DLD1 (cell line): ENCODE data around the gene EEPD1.

Experiments
- in situ Hi-C: cut with HindIII; loops from 2 replicates; pipeline ENCODE4 v1.10.0; 2017; ENCODE audit warnings: low sequenced_read_pairs

Gene EEPD1

GRCh38 chr7:36154255-36155212, 1.5 kb downstream of the EEPD1 start:
- in situ Hi-C loops = no loop called here

DNA sequence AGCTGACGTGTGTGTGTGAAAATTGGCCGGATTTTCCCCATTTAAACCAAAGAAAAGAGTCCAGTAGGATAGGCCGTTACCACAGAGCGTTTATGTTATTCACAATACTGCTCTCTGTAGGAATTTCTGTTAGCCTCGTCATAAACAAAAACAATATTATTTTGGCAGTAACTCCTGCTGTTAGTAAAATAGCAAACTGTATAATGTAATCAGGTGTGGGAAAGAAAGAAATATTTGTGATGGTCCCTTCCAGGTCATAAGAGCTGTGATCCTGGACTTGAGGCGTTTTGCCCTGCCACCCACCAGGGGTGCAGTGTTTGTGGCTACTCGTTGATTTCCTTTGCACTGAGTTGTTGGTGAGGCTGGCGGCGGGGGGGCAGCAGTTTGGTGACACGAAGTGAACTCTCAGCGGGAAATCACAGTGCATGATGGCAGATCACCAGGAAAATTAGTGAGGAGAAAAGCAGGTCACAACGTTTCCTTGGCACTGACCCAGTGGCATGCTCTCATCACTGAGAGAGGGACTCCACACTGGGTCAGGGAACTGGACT, 2.8 kb downstream of the EEPD1 start:
- in situ Hi-C loops = no loop called here

DNA sequence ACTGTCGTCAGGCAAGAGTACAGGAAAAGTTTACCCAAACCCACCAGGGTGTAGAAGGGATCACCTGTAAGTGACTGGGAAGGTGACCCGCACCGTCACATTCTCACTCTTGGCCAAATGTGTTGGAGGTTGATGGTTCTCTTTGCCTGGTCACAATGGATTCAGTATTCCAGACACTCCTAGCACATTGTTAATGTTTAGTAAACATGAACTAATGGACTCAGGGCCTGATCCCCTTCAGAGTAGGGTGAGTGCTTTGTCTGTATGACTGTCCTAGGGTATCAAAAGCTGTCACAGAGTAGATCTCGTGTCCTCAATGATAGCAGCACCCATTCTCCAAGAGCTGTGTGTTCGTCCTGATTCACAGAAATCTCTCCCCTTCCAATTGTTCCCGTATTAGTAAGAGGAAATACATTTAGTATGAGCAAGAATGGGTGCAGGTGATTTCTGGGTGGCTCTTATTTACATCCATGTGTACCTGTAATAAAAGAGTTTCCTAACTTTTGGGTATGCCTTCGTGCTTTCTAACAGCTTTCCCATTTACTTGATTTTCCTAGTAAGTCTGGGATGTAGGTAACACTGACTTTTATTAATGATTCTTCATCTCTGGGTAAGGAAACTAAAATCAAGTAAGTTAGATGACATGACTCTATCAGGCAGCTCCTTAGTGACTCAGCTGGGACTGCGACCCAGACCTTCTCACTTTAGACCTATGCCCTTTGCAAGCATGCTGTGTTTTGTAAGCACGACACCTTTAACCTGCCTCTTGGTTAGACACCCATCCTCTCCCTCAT, 4.7 kb downstream of the EEPD1 start:
- in situ Hi-C loops = no loop called here

DNA sequence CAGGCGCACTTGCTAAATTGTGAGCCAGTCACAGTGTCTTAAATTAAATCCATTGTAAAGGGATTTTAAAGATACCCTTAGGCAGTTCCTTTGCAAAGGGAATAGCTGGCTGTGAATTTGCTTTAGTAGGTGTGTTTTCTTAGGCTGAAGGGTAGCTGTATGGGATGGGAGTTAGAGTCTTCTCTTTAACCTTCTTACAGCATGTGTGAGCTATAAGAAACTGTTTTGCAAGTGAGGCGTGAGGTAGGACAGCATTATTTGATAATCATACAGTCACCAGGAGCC, 5.2 kb downstream of the EEPD1 start:
- in situ Hi-C loops = no loop called here

DNA sequence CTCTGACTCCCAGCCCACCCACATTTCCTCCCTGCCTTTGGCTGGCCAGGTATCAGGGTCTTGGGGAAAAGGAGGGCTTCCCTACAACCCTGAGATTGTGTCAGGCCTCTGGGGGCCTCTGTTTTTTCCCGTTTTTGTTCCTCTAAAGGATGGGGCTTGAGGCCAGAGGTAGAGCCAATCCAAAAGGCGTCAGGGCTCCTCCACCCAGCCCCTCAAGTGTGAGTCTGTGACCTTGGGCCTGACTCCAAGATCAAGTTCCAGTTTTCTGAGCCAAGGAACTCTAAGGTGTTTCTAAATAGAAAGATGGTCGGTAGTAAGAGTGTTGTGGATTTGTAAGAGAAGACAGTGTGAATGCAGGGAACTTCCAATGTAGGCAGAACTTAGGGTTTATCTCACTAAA, 6.6 kb downstream of the EEPD1 start:
- in situ Hi-C loops = no loop called here

- in situ Hi-C loops = no loop called here
Observed at GRCh38 chr7:36160313-36160712, 7.3 kb downstream of the EEPD1 start.

- in situ Hi-C loops = no loop called here
Observed at GRCh38 chr7:36161996-36162395, 8.9 kb downstream of the EEPD1 start.

DNA sequence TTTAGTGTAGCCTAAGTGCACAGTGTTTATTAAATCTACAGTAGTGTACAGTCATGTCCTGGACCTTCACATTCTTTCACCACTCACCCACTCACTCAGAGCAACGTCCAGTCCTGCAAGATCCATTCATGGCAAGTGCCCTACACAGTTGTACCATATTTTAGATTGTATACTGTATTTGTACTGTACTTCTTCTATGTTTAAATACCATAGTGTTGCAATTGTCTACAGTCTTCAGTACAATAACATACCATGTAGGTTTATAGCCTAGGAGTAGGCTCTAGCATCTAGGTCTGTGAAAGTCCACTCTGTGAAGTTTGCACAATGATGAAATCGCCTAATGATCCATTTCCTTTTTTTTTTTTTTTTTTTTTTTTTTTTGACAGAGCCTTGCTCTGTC, 12.0 kb downstream of the EEPD1 start:
- in situ Hi-C loops = no loop called here

- in situ Hi-C loops = no loop called here
Observed at GRCh38 chr7:36165802-36166201, 12.7 kb downstream of the EEPD1 start.

DNA sequence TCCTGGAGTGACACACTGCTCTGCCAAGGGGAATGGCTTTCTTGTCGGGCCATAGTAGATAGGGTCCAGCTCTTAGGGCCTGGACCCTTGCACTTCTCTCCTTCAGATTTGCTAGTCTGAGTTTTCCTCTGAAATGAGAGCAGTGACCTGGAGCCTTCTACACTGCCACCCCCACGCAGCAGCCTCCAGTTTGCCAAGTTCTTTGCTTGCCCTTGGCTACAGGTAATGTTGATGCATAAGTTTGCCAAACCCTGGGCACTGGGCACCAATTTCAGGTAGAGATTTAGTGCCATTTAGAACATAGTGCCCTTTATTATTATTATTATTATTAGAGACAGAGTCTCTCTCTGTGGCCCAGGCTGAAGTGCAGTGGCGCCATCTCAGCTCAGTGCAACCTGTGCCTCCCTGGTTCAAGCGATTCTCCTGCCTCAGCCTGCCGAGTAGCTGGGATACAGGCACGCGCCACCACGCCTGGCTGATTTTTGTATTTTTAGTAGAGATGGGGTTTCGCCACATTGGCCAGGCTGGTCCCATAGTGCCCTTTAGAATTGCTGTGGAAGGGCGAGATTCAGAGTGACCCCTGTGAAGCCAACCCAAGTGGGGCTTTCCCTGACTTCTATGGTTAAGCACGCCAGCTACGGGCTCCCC, 14.5 kb downstream of the EEPD1 start:
- in situ Hi-C loops = no loop called here

DNA sequence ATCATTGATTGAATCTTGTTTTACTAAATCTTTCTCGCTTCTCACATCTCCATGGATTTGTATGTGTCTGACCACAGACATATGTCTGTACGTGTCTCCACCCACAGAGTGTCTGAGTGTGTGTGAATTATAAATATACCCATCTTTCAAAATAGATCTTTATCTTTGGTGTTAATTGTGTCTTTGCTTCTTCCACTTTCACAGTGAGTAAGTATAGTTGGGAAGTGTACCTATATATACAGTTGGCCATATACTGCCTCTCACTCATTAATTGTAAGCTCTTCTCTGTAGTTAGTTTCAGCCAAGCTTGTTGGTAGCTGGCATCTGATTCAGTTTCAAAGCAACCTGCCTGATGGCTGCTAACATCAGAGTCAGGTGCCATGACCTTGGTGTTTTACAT, 18.4 kb downstream of the EEPD1 start:
- in situ Hi-C loops = no loop called here

DNA sequence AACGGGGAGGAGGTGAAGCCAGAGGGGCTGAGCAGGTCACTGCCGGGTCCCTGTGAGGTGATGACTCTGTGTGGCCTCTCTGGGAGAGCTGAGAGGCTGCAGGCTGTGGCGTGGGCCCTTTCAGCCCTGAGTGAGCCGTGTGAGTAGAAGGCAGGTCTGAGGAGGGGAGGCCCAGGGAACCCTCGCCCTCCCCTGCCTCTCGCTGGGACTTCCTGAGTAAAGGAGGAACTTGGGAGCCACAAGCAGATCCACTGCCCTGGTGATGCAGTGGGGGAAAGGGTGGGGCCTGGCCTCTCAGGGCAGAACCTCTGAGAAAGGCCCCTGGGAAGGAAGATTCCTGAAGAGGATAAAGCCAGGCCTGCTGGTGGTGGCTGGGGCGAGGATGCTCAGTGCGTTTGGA, 22.8 kb downstream of the EEPD1 start:
- in situ Hi-C loops = no loop called here

DNA sequence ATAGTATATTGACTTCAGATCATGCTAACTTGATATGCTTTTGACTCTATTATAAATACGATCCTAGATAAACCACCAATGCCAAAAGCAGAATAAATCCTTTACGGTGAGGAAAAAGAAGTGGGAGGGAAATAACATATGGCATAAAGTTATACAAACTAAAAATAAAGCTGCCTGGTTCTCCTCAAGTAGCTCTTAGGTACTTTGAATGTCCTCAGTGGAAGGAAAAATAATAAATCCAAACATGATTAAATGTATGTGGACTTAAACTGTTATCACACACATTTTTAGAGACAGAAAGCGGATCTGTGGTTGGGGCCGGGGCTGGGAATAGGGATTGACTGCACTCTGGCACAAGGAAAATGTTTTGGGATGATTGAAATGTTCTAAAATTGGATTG, 23.6 kb downstream of the EEPD1 start:
- in situ Hi-C loops = no loop called here

DNA sequence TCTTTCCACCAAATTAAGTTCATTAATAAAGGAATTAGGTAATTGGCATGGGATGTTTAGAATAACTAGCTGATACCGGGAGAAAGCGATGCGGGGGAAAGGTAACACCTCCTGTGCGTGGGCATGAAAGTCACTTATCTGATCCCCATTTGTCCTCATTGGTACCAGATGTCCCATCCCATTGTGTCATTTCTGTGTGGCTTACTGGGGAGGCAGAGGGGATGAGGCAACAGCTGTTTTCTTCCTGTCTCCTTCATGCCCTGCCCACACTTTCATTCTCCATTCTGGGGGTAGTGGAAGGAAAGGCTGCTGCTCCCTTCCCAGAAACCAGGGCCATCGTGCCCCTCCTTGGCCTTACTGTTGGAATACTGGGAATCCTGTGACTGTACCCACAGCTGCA, 27.1 kb downstream of the EEPD1 start:
- in situ Hi-C loops = no loop called here

- in situ Hi-C loops = no loop called here
Observed at GRCh38 chr7:36181668-36182067, 28.6 kb downstream of the EEPD1 start.

- in situ Hi-C loops = no loop called here
Observed at GRCh38 chr7:36182854-36183604, 30.0 kb downstream of the EEPD1 start.

DNA sequence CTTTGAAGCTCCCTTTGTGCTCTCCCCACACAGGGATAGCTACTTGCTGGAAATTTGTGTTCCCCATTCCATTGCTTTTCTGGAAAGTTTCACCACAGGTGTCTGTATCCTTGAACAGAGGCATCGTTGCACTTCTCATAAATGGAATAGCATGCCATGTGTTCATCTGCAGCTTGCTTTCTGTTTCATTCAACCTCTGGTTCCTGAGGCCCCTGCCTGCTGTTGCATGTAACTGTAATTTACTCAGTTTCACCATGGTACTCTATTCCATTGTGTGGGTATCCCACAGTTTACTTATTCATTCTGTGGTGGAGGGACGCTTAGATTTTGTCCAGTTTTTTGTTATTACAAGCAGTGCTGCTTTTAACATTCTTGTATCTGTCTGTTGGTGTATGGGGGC, 32.0 kb downstream of the EEPD1 start:
- in situ Hi-C loops = no loop called here

DNA sequence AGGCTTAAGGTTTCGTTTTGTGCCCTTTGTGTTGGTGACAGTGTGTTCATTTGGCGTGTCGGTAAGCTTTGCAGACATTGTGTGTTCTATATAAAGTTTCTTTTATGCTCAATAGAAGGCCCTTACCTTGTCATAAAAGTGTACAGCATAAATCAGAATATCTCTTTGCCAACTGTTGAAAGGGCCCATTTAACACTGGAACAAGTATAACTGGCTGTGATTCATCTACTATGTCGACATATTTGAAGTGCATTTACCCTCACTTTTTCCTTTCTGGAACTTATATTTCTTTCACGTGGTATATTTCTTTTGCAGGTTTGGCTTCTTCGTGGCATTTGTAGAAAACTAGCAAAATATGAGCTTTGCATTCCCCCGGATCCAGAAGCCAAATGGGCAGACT, 32.7 kb downstream of the EEPD1 start:
- in situ Hi-C loops = no loop called here

- in situ Hi-C loops = no loop called here
Observed at GRCh38 chr7:36186359-36187121, 33.5 kb downstream of the EEPD1 start.

- in situ Hi-C loops = no loop called here
Observed at GRCh38 chr7:36188266-36188665, 35.2 kb downstream of the EEPD1 start.
